A549 (cell line): ENCODE results near the gene GHITM. TPM values are rescaled to one million over a fixed set of nuclear protein-coding genes. Genes with fewer than 3 reads are reported as not detected.
"Not testable (repeated sequence)": the region's sequence is repeated elsewhere in the genome, so short reads cannot be mapped to it uniquely, and the experiment has no call there.

Experiments used
- ATAC-seq, 2 experiments: fragments of 200-7000 bp in 1 of 2; fragments of >200 bp in 1 of 2; cut with Nextera tagmentation in 1 of 2; cut with Tn5 transposase in 1 of 2; 3 replicates each; pipeline versions ENCODE4 v1.8.0 to v1.9.1; 2018 to 2020; ENCODE audit warnings: mild to moderate bottlenecking in 1 of 2, moderate library complexity in 1 of 2
- CTCF ChIA-PET: fragments of 300-600 bp; sonication (Branson Sonifier 250); formaldehyde crosslinking; extraction: SDS; loops from one replicate; lab custom pipeline; 2021; ENCODE audit warnings: antibody characterized with exemption, inconsistent platforms; lab: Yijun Ruan, JAX
- POLR2A ChIA-PET: fragments of 350-600 bp; formaldehyde crosslinking; extraction: SDS; loops from one replicate; lab custom pipeline; 2021; ENCODE audit warnings: antibody characterized with exemption, inconsistent platforms; lab: Yijun Ruan, JAX
- DNase-seq, 2 experiments: peaks; one replicate each; pipeline versions ENCODE4 v3.0.0 to v3.0.0-alpha.2; 2011 to 2016; ENCODE audit warnings: low read depth in 1 of 2, low spot score in 1 of 2
- FAIRE-seq: peaks from 2 replicates; lab custom pipeline; 2011; peaks lifted over from hg19 to GRCh38; lab: Jason Lieb, UNC
- H3K27ac ChIP-seq, 2 experiments: fragments of >200 bp; sonication (Bioruptor Twin); formaldehyde crosslinking; 3 replicates each; pipeline ENCODE4 v1.5.1; 2016 to 2017
- H3K4me1 ChIP-seq: fragments of >200 bp; sonication (Bioruptor Twin); formaldehyde crosslinking; 3 replicates; pipeline ENCODE4 v1.6.1; 2016
- H3K4me2 ChIP-seq: fragments of >200 bp; sonication (Bioruptor Twin); formaldehyde crosslinking; 3 replicates; pipeline ENCODE4 v1.6.1; 2016
- H3K4me3 ChIP-seq: fragments of >200 bp; sonication (Bioruptor Twin); formaldehyde crosslinking; 3 replicates; pipeline ENCODE4 v1.5.1; 2016
- H3K9me3 ChIP-seq: fragments of >200 bp; sonication (Bioruptor Twin); formaldehyde crosslinking; 3 replicates; pipeline ENCODE4 v1.6.1; 2016
- CBX2 ChIP-seq: fragments of 200-600 bp; sonication (generic); IDR thresholded peaks from 2 replicates; pipeline ENCODE4 v1.6.1; 2016; ENCODE audit warnings: low read depth, mild to moderate bottlenecking, borderline replicate concordance
- CHD2 ChIP-seq: fragments of 150-350 bp; IDR thresholded peaks from 2 replicates; pipeline ENCODE4 v1.6.1; 2014; ENCODE audit warnings: low read length; ENCODE audit not compliant: partially characterized antibody
- CHD4 ChIP-seq: fragments of 200-600 bp; sonication (generic); IDR thresholded peaks from 2 replicates; pipeline ENCODE4 v1.6.1; 2016; ENCODE audit warnings: antibody characterized with exemption, mild to moderate bottlenecking, borderline replicate concordance
- GATA3 ChIP-seq: IDR thresholded peaks from 2 replicates; pipeline ENCODE4 v1.6.1; 2012; ENCODE audit warnings: borderline replicate concordance
- HEYL ChIP-seq: fragments of 250-450 bp; sonication (Bioruptor Pico); IDR thresholded peaks from 2 replicates; pipeline ENCODE4 v1.8.0; 2021; ENCODE audit warnings: mild to moderate bottlenecking, moderate library complexity
- HMGXB4 ChIP-seq: fragments of 250-450 bp; sonication (Bioruptor Pico); IDR thresholded peaks from 2 replicates; pipeline ENCODE4 v1.5.0; 2021; ENCODE audit warnings: mild to moderate bottlenecking, moderate library complexity, borderline replicate concordance
- HOXB5 ChIP-seq: fragments of 250-450 bp; sonication (Bioruptor Pico); IDR thresholded peaks from 2 replicates; pipeline ENCODE4 v1.5.0; 2020; ENCODE audit warnings: mild to moderate bottlenecking, moderate library complexity
- JUN ChIP-seq, 2 experiments: fragments of >200 bp; sonication (Bioruptor Twin); formaldehyde crosslinking; IDR thresholded peaks; 2 replicates in 1 of 2; 3 replicates in 1 of 2; pipeline ENCODE4 v1.6.1; 2016 to 2017
- KDM5A ChIP-seq: fragments of 200-600 bp; sonication (generic); IDR thresholded peaks from 2 replicates; pipeline ENCODE4 v1.6.1; 2016; ENCODE audit warnings: antibody characterized with exemption, mild to moderate bottlenecking
- MAZ ChIP-seq: fragments of 150-350 bp; IDR thresholded peaks from 2 replicates; pipeline ENCODE4 v1.6.1; 2014; ENCODE audit warnings: antibody characterized with exemption, low read depth, low read length, borderline replicate concordance
- MYC ChIP-seq: IDR thresholded peaks from 2 replicates; pipeline ENCODE4 v1.6.1; 2012; ENCODE audit warnings: mild to moderate bottlenecking, inconsistent platforms, low read length, improper control_type of control experiment, borderline replicate concordance
- NFE2L2 ChIP-seq: fragments of 150-350 bp; conservative IDR thresholded peaks from 2 replicates; pipeline ENCODE4 v1.6.1; 2014; ENCODE audit warnings: low read length
- NR3C1 ChIP-seq: fragments of >200 bp; sonication (Bioruptor Twin); formaldehyde crosslinking; IDR thresholded peaks from 3 replicates; pipeline ENCODE4 v1.6.1; 2017
- PHF8 ChIP-seq: fragments of 200-600 bp; sonication (generic); IDR thresholded peaks from 2 replicates; pipeline ENCODE4 v1.6.1; 2016; ENCODE audit warnings: low read depth, mild to moderate bottlenecking, antibody characterized with exemption, moderate library complexity, borderline replicate concordance
- RAD21 ChIP-seq, 2 experiments: fragments of >200 bp in 1 of 2; sonication (Bioruptor Twin) in 1 of 2; formaldehyde crosslinking in 1 of 2; IDR thresholded peaks in 1 of 2; conservative IDR thresholded peaks in 1 of 2; 2 replicates in 1 of 2; 3 replicates in 1 of 2; pipeline ENCODE4 v1.6.1; 2012 to 2018; ENCODE audit warnings: inconsistent platforms in 1 of 2
- RARB ChIP-seq: fragments of 250-450 bp; sonication (Bioruptor Pico); IDR thresholded peaks from 2 replicates; pipeline ENCODE4 v1.8.0; 2021; ENCODE audit warnings: mild to moderate bottlenecking, moderate library complexity
- RFX5 ChIP-seq: fragments of 450-650 bp; IDR thresholded peaks from 2 replicates; pipeline ENCODE4 v1.7.1; 2014; ENCODE audit warnings: antibody characterized with exemption, mild to moderate bottlenecking, moderate library complexity
- RNF2 ChIP-seq: fragments of 200-600 bp; sonication (generic); IDR thresholded peaks from 2 replicates; pipeline ENCODE4 v1.6.1; 2016; ENCODE audit warnings: low read depth, mild to moderate bottlenecking, antibody characterized with exemption, moderate library complexity, borderline replicate concordance
- USF2 ChIP-seq: fragments of 450-650 bp; IDR thresholded peaks from 2 replicates; pipeline ENCODE4 v1.6.1; 2014; ENCODE audit warnings: antibody characterized with exemption
- ZNF302 ChIP-seq: fragments of 250-450 bp; sonication (Bioruptor Pico); IDR thresholded peaks from 2 replicates; pipeline ENCODE4 v1.9.0; 2021; ENCODE audit warnings: inconsistent platforms, mild to moderate bottlenecking, moderate library complexity
- WGBS: methylation state at CpG from one replicate; pipeline ENCODE4 v1.1.6; 2017; ENCODE audit errors: missing lambda C conversion rate; 5-methylcytosine and 5-hydroxymethylcytosine counted together
- polyA plus RNA-seq, 4 experiments: library from polyadenylated mRNA; depleted of rRNA in 3 of 4; stranded (reverse); fragments of >200 nt; fragmentation: RNase III in 1 of 4; extraction: RNeasy Plus Mini Kit Qiagen cat#74134 plus additional on column Dnase treatment in 1 of 4; gene quantifications; 2 replicates in 3 of 4; 3 replicates in 1 of 4; pipeline ENCODE4 v1.2.3, GENCODE V29; 2011 to 2017
- TF ChIP-seq, protein P1 (sequence below): fragments of >200 bp; sonication (Bioruptor Twin); formaldehyde crosslinking; IDR thresholded peaks from 2 replicates; pipeline ENCODE4 v1.6.1; 2016

GHITM gene
- polyA plus RNA-seq, 2 of the 4 experiments (the other 2 are of a cell fraction) = 220 to 360 TPM

DNA sequence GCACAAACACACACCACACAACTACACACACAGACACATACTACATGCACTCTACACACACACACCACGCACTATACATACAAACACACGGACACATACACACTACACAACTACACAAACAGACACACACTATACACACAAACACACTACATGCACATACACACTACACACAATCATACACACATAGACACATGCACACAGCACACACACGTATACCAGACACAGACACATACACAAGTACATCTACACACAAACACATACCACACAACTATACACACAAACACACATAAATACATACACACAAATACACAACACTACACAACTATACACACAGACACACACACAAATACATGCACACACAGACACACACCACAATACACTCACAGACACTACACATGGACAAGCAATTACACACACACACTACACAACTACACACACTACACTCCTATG is 38.9 kb downstream of the GHITM start:
- H3K4me2 ChIP-seq = no peak overlapping the region
- ATAC-seq (no peak), FAIRE-seq (no peak), DNase-seq (no peak)
- 60% methylated on average over 3 of the region's 3 CpGs for WGBS
- no peak overlapping the region for H3K27ac ChIP-seq
- CTCF ChIA-PET = interaction anchor here (1.1 kb wide), 1 partner anchor 9 kb away, joined by 3 read pairs; no protein-coding TSS in a partner anchor
- H3K9me3 ChIP-seq = no peaks in the 10 kb centered on the region
- TF ChIP-seq ZNF302 (CRISPR knock-in tag) = no peak
- TF ChIP-seq CBX2 = no peak
- TF ChIP-seq NR3C1 = no peak
- no peak for TF ChIP-seq HOXB5 (CRISPR knock-in tag)
- no peak for TF ChIP-seq HEYL
- no peak for TF ChIP-seq NFE2L2
- no peak for TF ChIP-seq PHF8
- H3K4me3 ChIP-seq = no peak overlapping the region
- H3K4me1 ChIP-seq = no peaks in the 10 kb centered on the region; the same call in 2 of the 3 replicates
- POLR2A ChIA-PET = no interaction called here

GRCh38 chr10:84179059-84179710 is 39.9 kb downstream of the GHITM start:
- H3K9me3 ChIP-seq = no peaks in the 10 kb centered on the region
- TF ChIP-seq HOXB5 (CRISPR knock-in tag) = no peak
- TF ChIP-seq RFX5 = no peak
- no peak for TF ChIP-seq MYC
- TF ChIP-seq KDM5A = no peak
- TF ChIP-seq RARB (CRISPR knock-in tag) = no peak
- TF ChIP-seq, protein P1, sequence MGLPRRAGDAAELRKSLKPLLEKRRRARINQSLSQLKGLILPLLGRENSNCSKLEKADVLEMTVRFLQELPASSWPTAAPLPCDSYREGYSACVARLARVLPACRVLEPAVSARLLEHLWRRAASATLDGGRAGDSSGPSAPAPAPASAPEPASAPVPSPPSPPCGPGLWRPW = no peak
- TF ChIP-seq RAD21 (conservative IDR thresholded peaks at IDR 0.05 in 1 of 2, IDR thresholded peaks at IDR 0.05 in 1 of 2) = no peak
- no peak for TF ChIP-seq CHD4
- TF ChIP-seq GATA3 = no peak
- TF ChIP-seq PHF8 = no peak
- TF ChIP-seq HMGXB4 = no peak
- no peak for TF ChIP-seq JUN (IDR thresholded peaks at IDR 0.05)
- no peak for TF ChIP-seq RNF2
- TF ChIP-seq MAZ = no peak
- no peak for TF ChIP-seq USF2
- TF ChIP-seq HEYL = no peak
- TF ChIP-seq CHD2 = no peak
- TF ChIP-seq, all 56 proteins: peak for 0
- peak; percentile 59 to 67 for ATAC-seq
- ChIA-PET POLR2A (no interaction called here), CTCF (no interaction called here)
- DNase-seq = peak in 1 of 2 experiments; percentile 29
- no peak overlapping the region for H3K4me3 ChIP-seq
- WGBS = 36% methylated on average over 11 of the region's 12 CpGs
- H3K27ac ChIP-seq = no peak overlapping the region
- no peak for FAIRE-seq
- no peaks in the 10 kb centered on the region; the same call in 2 of the 3 replicates for H3K4me1 ChIP-seq
- H3K4me2 ChIP-seq = no peak overlapping the region

DNA sequence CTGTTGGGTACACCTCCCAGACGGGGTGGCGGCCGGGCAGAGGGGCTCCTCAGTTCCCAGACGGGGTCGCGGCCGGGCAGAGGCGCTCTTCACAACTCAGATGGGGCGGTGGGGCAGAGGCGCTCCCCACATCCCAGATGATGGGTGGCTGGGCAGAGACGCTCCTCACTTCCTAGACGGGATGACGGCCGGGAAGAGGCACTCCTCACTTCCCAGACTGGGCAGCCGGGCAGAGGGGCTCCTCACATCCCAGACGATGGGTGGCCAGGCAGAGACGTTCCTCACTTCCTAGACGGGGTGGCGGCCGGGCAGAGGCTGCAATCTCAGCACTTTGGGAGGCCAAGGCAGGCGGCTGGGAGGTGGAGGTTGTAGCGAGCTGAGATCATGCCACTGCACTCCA is 41.1 kb downstream of the GHITM start:
- H3K4me1 ChIP-seq, H3K4me3 ChIP-seq, ATAC-seq, DNase-seq, H3K4me2 ChIP-seq, CTCF ChIA-PET, POLR2A ChIA-PET, FAIRE-seq, H3K27ac ChIP-seq, H3K9me3 ChIP-seq: not testable (repeated sequence)
- 94% methylated on average over 14 of the region's 22 CpGs for WGBS
